HCT116 (cell line): ENCODE data around the gene UBE2G2.

ENCODE experiments used
- EZH2 ChIP-seq: fragments of 200-600 bp; sonication (generic); IDR thresholded peaks from 2 replicates; pipeline ENCODE4 v1.6.1; 2017; ENCODE audit warnings: antibody characterized with exemption, mixed run types
- POLR2A ChIP-seq: IDR thresholded peaks from 2 replicates; pipeline ENCODE4 v1.7.0; 2011; ENCODE audit warnings: borderline replicate concordance; ENCODE audit not compliant: insufficient read depth, insufficient read length; ENCODE audit errors: extremely low read depth
- POLR2AphosphoS5 ChIP-seq: IDR thresholded peaks from 2 replicates; pipeline ENCODE4 v1.6.1; 2011; ENCODE audit warnings: mild to moderate bottlenecking, low read depth, low read length, moderate library complexity
- SIN3A ChIP-seq: IDR thresholded peaks from 2 replicates; pipeline ENCODE4 v1.6.1; 2012; ENCODE audit warnings: low read depth
- SP1 ChIP-seq: IDR thresholded peaks from 2 replicates; pipeline ENCODE4 v1.6.1; 2012; ENCODE audit warnings: low read depth
- ZNF274 ChIP-seq: fragments of 200-500 bp; sonication (Bioruptor generic); IDR thresholded peaks from 2 replicates; pipeline ENCODE4 v1.6.1; 2014; ENCODE audit warnings: mild to moderate bottlenecking, low read depth, low read length, inconsistent platforms
- TF ChIP-seq, protein P1 (sequence below), 3 experiments: fragments of 200-600 bp in 1 of 3; sonication (generic) in 1 of 3; IDR thresholded peaks in 2 of 3; conservative IDR thresholded peaks in 1 of 3; 2 replicates each; pipeline ENCODE4 v1.5.1; 2012 to 2017; ENCODE audit warnings: low read depth in 2 of 3, low read length in 2 of 3, antibody characterized with exemption in 1 of 3, borderline replicate concordance in 1 of 3, control low read depth in 1 of 3, mild to moderate bottlenecking in 1 of 3, mixed read lengths in 1 of 3, mixed run types in 1 of 3, moderate library complexity in 1 of 3; ENCODE audit not compliant: insufficient read depth in 1 of 3
- TF ChIP-seq, protein P2 (sequence below): IDR thresholded peaks from 2 replicates; pipeline ENCODE4 v1.6.1; 2012

DNA sequence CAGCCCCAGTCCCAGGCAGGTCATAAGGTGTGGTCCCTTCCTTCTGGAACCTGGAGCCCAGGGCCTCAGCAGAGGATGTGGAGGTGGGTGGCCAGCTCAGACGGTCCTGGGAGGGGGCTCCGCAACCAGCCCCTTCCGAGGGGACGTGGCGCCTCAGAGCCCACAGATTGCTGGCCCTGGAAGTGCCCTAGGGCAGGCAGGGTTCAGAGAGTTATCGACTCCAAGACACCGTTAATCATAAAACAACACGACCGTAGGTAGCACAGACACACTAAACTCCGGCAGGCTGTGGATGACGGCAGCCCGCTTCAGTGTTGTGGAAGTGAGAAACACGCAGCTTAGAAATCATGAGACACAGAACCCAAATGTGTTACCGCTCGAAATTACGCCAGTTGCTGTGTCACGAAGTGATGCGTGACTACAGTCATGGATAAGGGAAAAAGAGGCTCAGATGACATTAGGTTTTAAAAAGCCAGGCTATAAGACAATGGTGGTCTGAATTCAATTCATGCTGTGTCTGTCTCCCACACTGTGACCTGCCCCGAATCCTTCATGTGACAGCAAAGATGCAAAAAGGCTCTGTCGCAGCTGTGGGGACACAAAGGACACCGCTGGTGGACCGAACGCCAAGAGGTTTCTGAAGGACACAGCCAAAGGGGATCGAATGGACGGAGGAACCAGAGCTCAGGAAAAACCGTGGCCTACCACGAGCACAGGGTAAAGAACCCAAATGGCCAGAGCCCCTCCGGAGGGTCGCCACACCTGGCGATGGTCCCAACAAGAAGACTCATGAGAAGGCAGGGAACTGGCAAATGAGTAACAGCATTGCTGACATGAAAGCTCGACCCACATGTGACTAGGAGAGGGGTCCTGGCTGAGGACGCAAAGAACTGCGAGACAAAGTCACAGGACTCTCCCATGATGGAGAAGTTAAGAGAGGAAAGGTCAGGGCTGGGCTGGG is 17.9 kb upstream of the UBE2G2 start:
- TF ChIP-seq POLR2AphosphoS5, result no peak
- TF ChIP-seq ZNF274, result no peak
- no peak for TF ChIP-seq SP1
- TF ChIP-seq EZH2, result no peak
- no peak for TF ChIP-seq SIN3A
- TF ChIP-seq POLR2A, result no peak
- TF ChIP-seq, protein P1, sequence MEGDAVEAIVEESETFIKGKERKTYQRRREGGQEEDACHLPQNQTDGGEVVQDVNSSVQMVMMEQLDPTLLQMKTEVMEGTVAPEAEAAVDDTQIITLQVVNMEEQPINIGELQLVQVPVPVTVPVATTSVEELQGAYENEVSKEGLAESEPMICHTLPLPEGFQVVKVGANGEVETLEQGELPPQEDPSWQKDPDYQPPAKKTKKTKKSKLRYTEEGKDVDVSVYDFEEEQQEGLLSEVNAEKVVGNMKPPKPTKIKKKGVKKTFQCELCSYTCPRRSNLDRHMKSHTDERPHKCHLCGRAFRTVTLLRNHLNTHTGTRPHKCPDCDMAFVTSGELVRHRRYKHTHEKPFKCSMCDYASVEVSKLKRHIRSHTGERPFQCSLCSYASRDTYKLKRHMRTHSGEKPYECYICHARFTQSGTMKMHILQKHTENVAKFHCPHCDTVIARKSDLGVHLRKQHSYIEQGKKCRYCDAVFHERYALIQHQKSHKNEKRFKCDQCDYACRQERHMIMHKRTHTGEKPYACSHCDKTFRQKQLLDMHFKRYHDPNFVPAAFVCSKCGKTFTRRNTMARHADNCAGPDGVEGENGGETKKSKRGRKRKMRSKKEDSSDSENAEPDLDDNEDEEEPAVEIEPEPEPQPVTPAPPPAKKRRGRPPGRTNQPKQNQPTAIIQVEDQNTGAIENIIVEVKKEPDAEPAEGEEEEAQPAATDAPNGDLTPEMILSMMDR (IDR thresholded peaks at IDR 0.05 in 2 of 3, conservative IDR thresholded peaks at IDR 0.05 in 1 of 3; ENCODE audit: borderline replicate concordance in 1 of 3, insufficient read depth in 1 of 3, low read depth in 2 of 3, low read length in 2 of 3), result no peak
- TF ChIP-seq, protein P2, sequence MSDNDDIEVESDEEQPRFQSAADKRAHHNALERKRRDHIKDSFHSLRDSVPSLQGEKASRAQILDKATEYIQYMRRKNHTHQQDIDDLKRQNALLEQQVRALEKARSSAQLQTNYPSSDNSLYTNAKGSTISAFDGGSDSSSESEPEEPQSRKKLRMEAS, result no peak
